Testis (tissue), 3 donors: Measurements from ENCODE around the gene CLEC16A. TPM values are rescaled to one million over a fixed set of nuclear protein-coding genes. Genes with fewer than 3 reads are reported as not detected.

Source experiments
- DNase-seq: peaks from one replicate; pipeline ENCODE4 v3.0.0-alpha.2; 2019
- H3K27ac ChIP-seq, 2 donors: fragments of 200-600 bp; sonication (generic); one replicate each; pipeline ENCODE4 v1.5.1; 2019
- H3K27me3 ChIP-seq: fragments of 200-600 bp; sonication (generic); one replicate; pipeline ENCODE4 v1.5.1; 2019
- H3K36me3 ChIP-seq: fragments of 200-600 bp; sonication (generic); one replicate; pipeline ENCODE4 v1.5.1; 2017; ENCODE audit warnings: low read depth; ENCODE audit errors: missing control alignments
- H3K4me1 ChIP-seq: fragments of 200-600 bp; sonication (generic); one replicate; pipeline ENCODE4 v1.5.1; 2019
- H3K4me3 ChIP-seq, 2 donors: fragments of 200-600 bp; sonication (generic); one replicate each; pipeline ENCODE4 v1.5.1; 2017 to 2019
- H3K9me3 ChIP-seq: fragments of 200-600 bp; sonication (generic); one replicate; pipeline ENCODE4 v1.5.1; 2017
- CTCF ChIP-seq, 3 experiments: fragments of 450-650 bp in 2 of 3; fragments of 200-600 bp in 1 of 3; sonication (generic) in 1 of 3; IDR thresholded peaks; one replicate each; pipeline ENCODE4 v1.5.1; 2016 to 2019; ENCODE audit warnings: antibody characterized with exemption in 3 of 3, mild to moderate bottlenecking in 2 of 3, moderate library complexity in 1 of 3
- POLR2A ChIP-seq: fragments of 450-650 bp; IDR thresholded peaks from one replicate; pipeline ENCODE4 v1.6.1; 2017; ENCODE audit warnings: antibody characterized with exemption, mild to moderate bottlenecking, moderate library complexity
- WGBS, 2 donors: methylation state at CpG; one replicate each; pipeline ENCODE4 v1.1.5; 2018; 5-methylcytosine and 5-hydroxymethylcytosine counted together
- intact Hi-C: fragments of 100-400 bp; cut with DNase I; formaldehyde crosslinking; loops from one replicate; pipeline ENCODE4 v1.15.1; 2023; ENCODE audit warnings: low total_unique reads
- polyA plus RNA-seq: library from polyadenylated mRNA; stranded (reverse); fragments of 350-450 nt; fragmentation: Illumina TruSeq; extraction: RNeasy Lipid Tissue Mini Kit (QIAGEN cat#74804); gene quantifications from one replicate; pipeline ENCODE4 v1.2.3, GENCODE V29; 2014; ENCODE audit warnings: low read depth, low replicate concordance; ENCODE audit not compliant: insufficient read depth
- total RNA-seq, 2 donors: library from RNA; depleted of rRNA; stranded (reverse); fragments of >200 nt; gene quantifications; one replicate each; pipeline ENCODE4 v1.2.3, GENCODE V29; 2016

The CLEC16A gene
- total and polyA plus RNA-seq, 3 donors from 2014 or later, result 93.9 to 126 (median 122) TPM

GRCh38 chr16:10920726-10921427, 23.5 kb upstream of the CLEC16A start:
- intact Hi-C loops, result loop anchor here (5.0 kb wide), 1 partner anchor 404 kb away; no protein-coding TSS in a partner anchor
- Histone ChIP-seq H3K9me3 (no peaks in the 10 kb centered on the region), H3K27me3 (no peaks in the 10 kb centered on the region), H3K27ac (no peak overlapping the region), H3K4me3 (no peak overlapping the region), H3K4me1 (peaks cover 20% of the 10 kb centered on the region), H3K36me3 (no peaks in the 10 kb centered on the region)
- 74 to 80% methylated on average over 15 of the region's 15 CpGs for WGBS, 2 donors
- no peak for TF ChIP-seq CTCF (IDR thresholded peaks at IDR 0.05)
- TF ChIP-seq POLR2A, result no peak
- no peak for DNase-seq

DNA sequence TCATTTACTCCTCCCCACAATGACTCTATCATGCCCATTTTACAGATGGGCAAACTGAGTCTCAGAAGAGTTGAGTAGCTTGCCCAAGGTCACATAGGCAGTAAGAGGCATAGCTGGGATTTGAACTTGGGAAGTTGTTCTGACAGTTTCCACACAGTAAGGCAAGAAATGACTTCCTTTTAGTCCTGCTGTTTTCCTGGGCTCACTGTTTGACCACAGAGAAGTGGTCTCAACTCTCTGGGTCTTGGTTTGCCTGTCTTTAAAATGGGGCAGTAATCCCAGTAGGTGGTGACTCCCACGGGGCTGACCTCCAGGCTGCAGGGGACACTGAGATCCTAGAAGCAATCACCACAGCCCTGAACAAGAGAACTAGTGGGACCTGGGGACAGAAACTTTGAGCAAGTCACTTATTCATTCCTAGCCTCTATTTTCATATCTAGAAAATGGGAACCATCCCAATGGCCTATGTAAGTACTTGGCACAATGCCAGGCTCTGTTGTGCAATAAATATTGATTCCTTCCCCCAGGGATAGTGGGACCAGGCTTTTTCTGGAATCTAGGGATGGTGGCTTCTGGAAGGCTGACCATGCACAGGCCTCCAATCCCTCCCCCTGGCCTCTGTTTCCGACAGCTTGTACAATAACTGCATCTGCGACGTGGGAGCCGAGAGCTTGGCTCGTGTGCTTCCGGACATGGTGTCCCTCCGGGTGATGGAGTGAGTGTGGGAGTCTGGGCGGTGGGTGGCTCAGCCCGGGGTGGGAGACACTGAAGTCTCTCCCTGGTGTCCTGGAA, 22.6 kb upstream of the CLEC16A start:
- Histone ChIP-seq H3K27ac (peak overlapping the region in 1 of 2 donors; percentile 51), H3K4me3 (no peak overlapping the region), H3K9me3 (no peaks in the 10 kb centered on the region), H3K27me3 (no peaks in the 10 kb centered on the region), H3K4me1 (peaks cover 20% of the 10 kb centered on the region), H3K36me3 (no peaks in the 10 kb centered on the region)
- intact Hi-C loops, result loop anchor here (5.0 kb wide), 1 partner anchor 404 kb away; no protein-coding TSS in a partner anchor
- TF ChIP-seq CTCF (IDR thresholded peaks at IDR 0.05) (no peak), POLR2A (no peak)
- no peak for DNase-seq
- 51 to 81% methylated on average over 5 to 10 of the region's 10 CpGs for WGBS, 2 donors

DNA sequence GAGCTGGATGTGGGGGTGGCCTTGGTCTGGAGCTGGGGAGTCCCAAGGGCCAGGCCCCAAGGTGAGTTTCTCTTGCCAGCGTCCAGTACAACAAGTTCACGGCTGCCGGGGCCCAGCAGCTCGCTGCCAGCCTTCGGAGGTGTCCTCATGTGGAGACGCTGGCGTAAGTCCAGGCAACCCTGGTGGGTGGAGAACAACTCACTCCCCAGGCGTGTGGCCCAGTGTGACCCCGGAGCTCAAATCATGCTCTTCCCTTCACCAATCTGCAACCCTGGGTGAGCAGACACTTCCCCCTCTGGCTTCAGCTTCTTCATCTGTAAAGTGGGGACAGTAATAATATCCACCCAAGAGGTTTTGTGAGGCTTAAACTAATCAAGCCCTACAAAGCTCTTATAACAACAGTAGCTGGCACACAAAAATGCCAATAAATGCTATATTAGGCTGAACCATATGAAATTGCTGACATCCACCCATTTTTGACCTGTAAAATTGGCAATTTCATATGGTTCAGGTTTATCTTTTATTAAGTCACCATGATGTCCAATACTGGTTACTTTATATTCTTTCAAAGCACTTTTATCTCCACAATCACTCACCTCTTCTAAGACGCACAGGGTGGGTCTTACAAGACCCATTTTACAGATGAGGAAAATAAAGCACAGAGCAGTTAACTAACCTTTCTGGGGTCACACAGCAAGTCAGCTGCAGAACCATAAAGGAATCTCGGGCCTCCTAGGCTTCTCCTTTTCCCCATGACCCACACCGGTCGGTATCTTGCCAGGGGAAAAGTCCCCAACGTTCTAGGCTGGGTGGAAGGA, 21.8 kb upstream of the CLEC16A start:
- intact Hi-C loops, result loop anchor here (5.0 kb wide), 1 partner anchor 405 kb away; no protein-coding TSS in a partner anchor
- peak overlapping the region in 1 of 2 donors; percentile 51 for H3K27ac ChIP-seq

More for the DNA sequence above, 21.8 kb upstream of the CLEC16A start:
- Histone ChIP-seq H3K4me3 (no peak overlapping the region), H3K36me3 (no peaks in the 10 kb centered on the region), H3K27me3 (no peaks in the 10 kb centered on the region), H3K4me1 (peaks cover 20% of the 10 kb centered on the region), H3K9me3 (no peaks in the 10 kb centered on the region)
- DNase-seq, result peak; percentile 73
- 42 to 63% methylated on average over 8 to 13 of the region's 14 CpGs for WGBS, 2 donors
- TF ChIP-seq POLR2A (no peak), CTCF (IDR thresholded peaks at IDR 0.05) (no peak)
